LNCaP clone FGC (cell line): Measurements from ENCODE around the gene EXT2.

Source experiments
- DNase-seq: peaks from one replicate; pipeline ENCODE4 v3.0.0-alpha.2; 2011; ENCODE audit warnings: low read depth
- H3K4me3 ChIP-seq: 2 replicates; pipeline ENCODE4 v1.5.1; 2011; ENCODE audit warnings: mild to moderate bottlenecking, low read depth, low read length, control low read depth
- TF ChIP-seq, protein P1 (sequence below): IDR thresholded peaks from 2 replicates; pipeline ENCODE4 v1.5.1; 2012; ENCODE audit warnings: mild to moderate bottlenecking; ENCODE audit not compliant: control insufficient read depth, insufficient read depth; ENCODE audit errors: extremely low read depth

Gene EXT2

GRCh38 chr11:44127130-44127529 lies 31.7 kb downstream of the EXT2 start:
- TF ChIP-seq, protein P1, sequence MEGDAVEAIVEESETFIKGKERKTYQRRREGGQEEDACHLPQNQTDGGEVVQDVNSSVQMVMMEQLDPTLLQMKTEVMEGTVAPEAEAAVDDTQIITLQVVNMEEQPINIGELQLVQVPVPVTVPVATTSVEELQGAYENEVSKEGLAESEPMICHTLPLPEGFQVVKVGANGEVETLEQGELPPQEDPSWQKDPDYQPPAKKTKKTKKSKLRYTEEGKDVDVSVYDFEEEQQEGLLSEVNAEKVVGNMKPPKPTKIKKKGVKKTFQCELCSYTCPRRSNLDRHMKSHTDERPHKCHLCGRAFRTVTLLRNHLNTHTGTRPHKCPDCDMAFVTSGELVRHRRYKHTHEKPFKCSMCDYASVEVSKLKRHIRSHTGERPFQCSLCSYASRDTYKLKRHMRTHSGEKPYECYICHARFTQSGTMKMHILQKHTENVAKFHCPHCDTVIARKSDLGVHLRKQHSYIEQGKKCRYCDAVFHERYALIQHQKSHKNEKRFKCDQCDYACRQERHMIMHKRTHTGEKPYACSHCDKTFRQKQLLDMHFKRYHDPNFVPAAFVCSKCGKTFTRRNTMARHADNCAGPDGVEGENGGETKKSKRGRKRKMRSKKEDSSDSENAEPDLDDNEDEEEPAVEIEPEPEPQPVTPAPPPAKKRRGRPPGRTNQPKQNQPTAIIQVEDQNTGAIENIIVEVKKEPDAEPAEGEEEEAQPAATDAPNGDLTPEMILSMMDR: no peak
- H3K4me3 ChIP-seq: no peak overlapping the region
- DNase-seq: no peak

- no peak overlapping the region for H3K4me3 ChIP-seq
- DNase-seq: no peak
- TF ChIP-seq, protein P1: no peak
Measured at GRCh38 chr11:44128729-44129128, 33.3 kb downstream of the EXT2 start.

GRCh38 chr11:44130751-44131150 lies 35.3 kb downstream of the EXT2 start:
- TF ChIP-seq, protein P1: no peak
- no peak overlapping the region for H3K4me3 ChIP-seq
- no peak for DNase-seq

DNA sequence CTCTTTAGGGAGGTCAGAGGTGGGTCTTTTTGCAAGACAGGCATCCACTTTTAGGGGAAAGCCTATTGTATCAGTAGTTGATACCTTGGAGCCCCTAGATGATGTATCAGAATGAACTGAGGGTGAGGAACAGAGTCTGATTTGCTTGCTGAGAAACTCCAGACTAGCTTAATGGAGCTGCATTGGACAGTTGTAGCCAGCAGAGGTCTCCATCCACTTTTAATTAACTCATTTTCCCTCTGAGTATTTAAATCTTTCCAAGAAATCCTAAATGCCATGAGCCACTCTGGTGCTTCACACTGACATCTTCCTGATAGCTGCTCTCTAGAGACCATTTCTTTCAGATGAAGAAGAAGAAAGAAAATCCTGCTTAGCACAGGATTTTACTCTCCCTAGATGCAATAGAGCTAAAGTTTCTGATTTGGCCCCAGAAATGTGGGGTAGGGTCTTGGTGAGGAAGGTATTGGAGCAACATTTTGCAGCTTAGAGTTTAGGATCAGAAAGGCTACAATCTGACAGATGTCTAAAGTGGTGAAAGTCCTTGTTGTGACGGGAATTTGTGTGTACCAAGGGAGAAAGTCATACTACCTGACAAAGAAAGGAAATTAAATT lies 38.0 kb downstream of the EXT2 start:
- H3K4me3 ChIP-seq: no peak overlapping the region
- no peak for DNase-seq
- TF ChIP-seq, protein P1: peak; percentile 76

GRCh38 chr11:44134625-44135024 lies 39.1 kb downstream of the EXT2 start:
- no peak overlapping the region for H3K4me3 ChIP-seq
- TF ChIP-seq, protein P1: no peak
- DNase-seq: no peak

- TF ChIP-seq, protein P1: no peak
Measured at GRCh38 chr11:44136176-44136945, 40.9 kb downstream of the EXT2 start.

DNA sequence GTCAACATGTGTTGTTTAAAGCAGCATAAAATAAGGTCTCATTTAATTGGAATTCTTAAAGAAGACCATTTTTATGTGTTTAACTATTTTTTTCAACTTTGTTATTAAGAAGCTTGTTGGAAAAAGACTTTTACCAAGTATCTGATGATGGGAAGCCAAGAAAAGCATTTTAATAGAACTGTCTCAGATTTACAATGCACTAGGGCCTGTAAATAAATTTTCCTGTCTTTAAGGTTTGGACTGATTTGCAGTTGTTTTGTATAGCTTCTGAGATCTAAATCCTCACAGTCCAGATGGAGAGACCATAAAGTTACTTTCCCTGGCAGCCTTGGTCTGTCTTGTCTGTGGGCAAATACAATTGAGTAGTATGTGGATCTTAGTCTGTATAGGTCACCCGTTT lies 41.6 kb downstream of the EXT2 start:
- TF ChIP-seq, protein P1: no peak
- H3K4me3 ChIP-seq: no peak overlapping the region
- no peak for DNase-seq

More at GRCh38 chr11:44136176-44136945, 40.9 kb downstream of the EXT2 start:
- H3K4me3 ChIP-seq: no peak overlapping the region
- no peak for DNase-seq
